Measurements from ENCODE around the gene PNMA1.

Gene PNMA1

GRCh38 chr14:73743431-73743931, 29.3 kb upstream of the PNMA1 start:
- no peak for TF ChIP-seq CTCF (IDR thresholded peaks at IDR 0.05; ENCODE audit: poor library complexity, severe bottlenecking)
- Histone ChIP-seq H3K27ac (ENCODE audit: poor library complexity, severe bottlenecking) (peak overlapping the region; percentile 99), H3K36me3 (ENCODE audit: low read depth) (peaks cover 27% of the 10 kb centered on the region), H3K27me3 (ENCODE audit: insufficient read depth, poor library complexity, severe bottlenecking) (no peaks in the 10 kb centered on the region), H3K4me1 (ENCODE audit: insufficient read depth, poor library complexity, severe bottlenecking) (peaks cover 81% of the 10 kb centered on the region), H3K9me3 (ENCODE audit: severe bottlenecking) (no peaks in the 10 kb centered on the region), H3K4me3 (ENCODE audit: severe bottlenecking) (no peak overlapping the region)
- no peak for DNase-seq (ENCODE audit: low spot score)
- no peak for ATAC-seq (ENCODE audit: low read depth)

DNA sequence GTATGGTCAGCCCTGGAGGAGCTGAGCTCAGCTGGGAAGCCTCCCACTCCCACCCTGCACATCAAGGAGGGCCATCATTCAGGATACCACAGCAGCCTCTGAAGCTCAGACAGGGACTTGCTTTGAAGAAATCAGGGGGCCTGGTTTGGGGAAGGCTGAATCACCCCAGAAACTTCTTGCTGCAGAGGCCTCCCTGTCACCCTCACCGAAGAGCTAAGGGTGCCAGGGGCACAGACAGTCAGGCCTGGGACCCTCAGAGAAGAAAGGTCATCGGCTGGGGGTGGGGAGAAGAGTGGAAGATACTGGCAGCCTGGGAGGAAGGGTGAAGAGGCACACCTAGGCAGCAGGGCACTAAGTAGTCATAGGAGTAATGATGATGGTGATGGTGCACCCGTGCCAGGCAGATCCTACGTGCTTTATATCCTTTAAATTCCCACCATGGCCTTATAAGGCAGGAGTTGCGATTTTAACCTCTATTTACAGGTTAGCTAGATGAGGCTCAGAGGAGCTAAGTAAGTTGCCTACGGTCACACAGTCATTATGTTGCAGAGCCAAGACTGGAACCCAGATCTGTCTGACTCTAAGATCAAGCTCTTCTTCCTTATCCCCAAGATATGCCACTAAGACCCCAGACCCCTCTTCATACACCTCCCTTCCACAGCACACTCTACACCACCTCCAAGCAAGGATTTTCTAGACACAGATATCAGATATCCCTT, 28.5 kb upstream of the PNMA1 start:
- no peaks in the 10 kb centered on the region for H3K27me3 ChIP-seq (ENCODE audit: insufficient read depth, poor library complexity, severe bottlenecking)
- no peak overlapping the region for H3K4me3 ChIP-seq (ENCODE audit: severe bottlenecking)
- peaks cover 72% of the 10 kb centered on the region for H3K4me1 ChIP-seq (ENCODE audit: insufficient read depth, poor library complexity, severe bottlenecking)
- TF ChIP-seq CTCF (IDR thresholded peaks at IDR 0.05; ENCODE audit: poor library complexity, severe bottlenecking) = no peak
- ATAC-seq (ENCODE audit: low read depth) = no peak
- H3K9me3 ChIP-seq (ENCODE audit: severe bottlenecking) = no peaks in the 10 kb centered on the region
- DNase-seq (ENCODE audit: low spot score) = no peak
- H3K36me3 ChIP-seq (ENCODE audit: low read depth) = peaks cover 28% of the 10 kb centered on the region
- peak overlapping the region; percentile 99 for H3K27ac ChIP-seq (ENCODE audit: poor library complexity, severe bottlenecking)

DNA sequence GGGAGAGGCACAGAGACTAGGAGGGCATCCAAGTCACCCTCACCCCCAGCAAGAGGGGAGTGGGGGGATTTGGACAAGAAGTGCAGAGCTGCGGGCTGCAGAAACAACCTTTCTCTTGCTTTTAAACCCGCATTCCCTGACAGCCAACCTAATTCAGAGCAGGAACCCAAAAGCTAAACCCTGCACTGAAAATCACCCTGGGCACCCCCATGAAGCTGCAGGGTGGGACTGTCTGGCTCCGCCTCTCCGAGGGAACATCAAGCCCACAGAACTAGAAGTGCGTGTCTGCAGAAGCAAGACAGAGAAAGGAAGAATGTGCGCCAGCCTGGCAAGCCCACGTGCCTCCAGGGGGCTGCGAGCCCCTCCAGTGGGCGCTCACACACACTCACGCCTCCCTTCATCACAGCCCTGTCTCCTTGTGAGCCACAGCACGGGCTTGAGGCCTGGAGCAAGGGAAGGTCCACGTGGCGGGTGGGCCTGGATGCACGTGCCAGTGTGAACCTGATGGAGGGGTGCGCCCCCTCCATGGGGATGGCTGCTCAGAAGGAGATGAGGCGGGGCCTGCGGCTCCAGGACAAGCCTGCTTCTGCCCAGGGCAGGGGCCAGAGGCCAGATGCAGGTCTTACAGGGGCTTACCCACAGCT, 27.8 kb upstream of the PNMA1 start:
- Histone ChIP-seq H3K27ac (ENCODE audit: poor library complexity, severe bottlenecking) (peak overlapping the region; percentile 99), H3K4me1 (ENCODE audit: insufficient read depth, poor library complexity, severe bottlenecking) (peaks cover 68% of the 10 kb centered on the region), H3K27me3 (ENCODE audit: insufficient read depth, poor library complexity, severe bottlenecking) (no peaks in the 10 kb centered on the region), H3K4me3 (ENCODE audit: severe bottlenecking) (no peak overlapping the region), H3K9me3 (ENCODE audit: severe bottlenecking) (no peaks in the 10 kb centered on the region), H3K36me3 (ENCODE audit: low read depth) (peaks cover 30% of the 10 kb centered on the region)
- no peak for TF ChIP-seq CTCF (IDR thresholded peaks at IDR 0.05; ENCODE audit: poor library complexity, severe bottlenecking)
- DNase-seq (ENCODE audit: low spot score) = no peak
- ATAC-seq (ENCODE audit: low read depth) = no peak

DNA sequence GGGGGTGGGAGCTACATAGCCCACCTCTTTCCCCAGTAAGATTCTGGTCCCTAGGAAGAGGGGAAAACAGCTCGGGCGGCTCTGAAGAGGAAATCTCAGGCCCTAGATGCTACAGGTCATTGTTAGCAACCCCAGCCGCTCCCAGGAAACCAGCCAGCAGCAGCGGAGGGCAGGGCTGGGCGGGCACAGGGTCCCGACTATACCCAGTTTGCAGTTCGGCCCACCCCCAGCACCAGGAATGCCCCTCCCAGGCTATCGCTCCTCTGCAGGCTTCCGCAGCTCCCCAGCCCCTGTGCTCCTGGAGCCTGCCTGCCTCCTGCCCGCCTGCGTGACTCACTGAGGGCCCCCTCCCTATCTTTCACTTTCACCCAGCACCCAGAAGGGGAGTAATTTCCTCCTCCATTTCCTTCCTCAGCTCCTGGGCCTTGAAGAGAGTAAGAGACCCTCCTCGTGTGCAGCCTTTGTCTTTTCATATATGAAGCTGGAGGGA, 27.2 kb upstream of the PNMA1 start:
- TF ChIP-seq CTCF (IDR thresholded peaks at IDR 0.05; ENCODE audit: poor library complexity, severe bottlenecking) = peak; percentile 12
- Histone ChIP-seq H3K4me1 (ENCODE audit: insufficient read depth, poor library complexity, severe bottlenecking) (peaks cover 62% of the 10 kb centered on the region), H3K36me3 (ENCODE audit: low read depth) (peaks cover 35% of the 10 kb centered on the region), H3K9me3 (ENCODE audit: severe bottlenecking) (no peaks in the 10 kb centered on the region), H3K27ac (ENCODE audit: poor library complexity, severe bottlenecking) (peak overlapping the region; percentile 99), H3K27me3 (ENCODE audit: insufficient read depth, poor library complexity, severe bottlenecking) (no peaks in the 10 kb centered on the region), H3K4me3 (ENCODE audit: severe bottlenecking) (no peak overlapping the region)
- DNase-seq (ENCODE audit: low spot score) = peak; percentile 98
- ATAC-seq (ENCODE audit: low read depth) = peak; percentile 79
